ENCODE measurements around the gene APBA2. TPM values are rescaled to one million over a fixed set of nuclear protein-coding genes. Genes with fewer than 3 reads are reported as not detected.

Gene APBA2
- total and polyA plus RNA-seq, 7 donors: 0.06 to 0.36 (median 0.08) TPM; not detected in 2

- 87 to 91% (median 89%) methylated on average over 10 of the region's 10 CpGs for WGBS, 3 donors
- ATAC-seq: no peak
- no peaks in the 10 kb centered on the region for H3K4me1 ChIP-seq
- no peak for TF ChIP-seq CTCF (IDR thresholded peaks at IDR 0.05)
- intact Hi-C loops (cut with DNase I): loop anchor here in 1 of 2 donors (10.0 kb wide), 1 partner anchor 131 kb away; no protein-coding TSS in a partner anchor
- H3K9me3 ChIP-seq: no peaks in the 10 kb centered on the region
- H3K27ac ChIP-seq: no peak overlapping the region
- no peak for DNase-seq
- peaks cover 0 to 22% (median 9%) of the 10 kb centered on the region in 3 donors for H3K27me3 ChIP-seq (ENCODE audit: insufficient read depth in 3 of 3, low read length in 2 of 3)
- no peak overlapping the region for H3K4me3 ChIP-seq
- no peaks in the 10 kb centered on the region for H3K36me3 ChIP-seq (ENCODE audit: insufficient read depth in 1 of 2, low read depth in 1 of 2)
Observed at GRCh38 chr15:29143909-29144635, 258.3 kb downstream of the APBA2 start.

DNA sequence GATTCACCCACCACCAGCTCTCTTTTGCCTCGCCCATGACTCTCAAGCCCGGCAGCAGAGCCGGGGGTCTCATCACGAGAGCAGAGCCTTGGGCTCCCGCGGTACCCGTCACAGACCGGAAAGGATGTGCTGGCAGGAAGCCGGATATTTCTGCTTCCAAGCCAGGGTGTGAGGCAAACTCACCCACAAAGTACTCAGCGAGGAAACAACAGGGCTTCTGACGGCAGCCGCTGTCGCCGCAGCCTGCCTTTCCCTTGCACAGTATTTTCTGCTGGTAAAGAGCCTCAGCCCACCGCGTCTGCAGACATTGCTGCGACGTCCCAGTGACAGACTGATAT, 263.9 kb downstream of the APBA2 start:
- DNase-seq (no peak), ATAC-seq (no peak)
- Histone ChIP-seq H3K36me3 (ENCODE audit: insufficient read depth in 1 of 2, low read depth in 1 of 2) (no peaks in the 10 kb centered on the region), H3K4me3 (no peak overlapping the region), H3K27me3 (ENCODE audit: insufficient read depth in 3 of 3, low read length in 2 of 3) (peaks cover 0 to 3% (median 0%) of the 10 kb centered on the region in 3 donors), H3K4me1 (no peaks in the 10 kb centered on the region), H3K27ac (no peak overlapping the region), H3K9me3 (peaks cover 4% of the 10 kb centered on the region)
- WGBS, 3 donors: 79 to 87% (median 83%) methylated on average over 18 of the region's 18 CpGs
- TF ChIP-seq CTCF (IDR thresholded peaks at IDR 0.05): no peak
- intact Hi-C loops (cut with DNase I): loop anchor here in 1 of 2 donors (10.0 kb wide), 1 partner anchor 125 kb away; no protein-coding TSS in a partner anchor

DNA sequence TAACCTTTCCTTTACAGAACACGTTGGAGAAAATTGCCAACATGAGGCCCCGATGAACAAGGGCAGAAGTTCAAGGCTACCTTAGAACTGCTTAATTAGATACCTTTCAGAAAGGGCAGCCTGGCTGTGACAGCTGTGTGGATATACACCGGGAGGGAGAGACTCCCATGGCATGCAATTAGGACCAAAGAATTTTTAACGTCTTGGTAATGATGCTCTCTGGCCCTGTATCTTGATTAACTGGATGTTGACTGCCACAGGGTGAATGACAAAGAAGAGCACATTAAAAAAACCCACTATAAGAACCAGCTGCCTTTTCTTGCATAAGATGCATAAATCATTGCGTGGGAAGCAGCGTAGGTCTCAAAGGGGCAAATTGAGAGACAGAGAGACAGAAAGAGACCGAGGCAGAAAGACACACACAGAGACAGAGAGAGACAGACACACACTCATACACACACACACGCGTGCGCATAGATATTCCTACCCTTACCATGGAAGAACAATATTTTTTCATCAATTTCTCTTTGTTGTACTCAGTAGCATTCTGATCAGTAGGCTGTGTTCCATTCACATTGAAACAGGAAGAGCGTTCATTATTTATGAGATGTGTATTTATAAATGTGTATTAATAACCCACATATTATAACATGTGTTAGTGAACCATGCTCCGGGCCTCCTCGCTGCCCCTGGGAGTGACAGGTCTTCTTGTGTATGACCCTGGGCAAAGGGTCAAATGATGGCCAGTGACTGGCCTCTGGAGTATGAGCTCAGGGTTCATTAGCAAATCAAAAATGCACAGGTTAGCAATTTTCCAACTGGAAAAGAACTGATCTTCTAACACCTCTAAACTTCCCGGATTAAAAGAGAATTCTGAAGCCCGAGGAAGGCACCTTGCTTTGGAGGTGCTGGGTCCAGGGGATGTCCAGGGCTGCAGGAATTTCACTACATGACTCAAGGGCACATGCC, 265.0 kb downstream of the APBA2 start:
- ATAC-seq: no peak

GRCh38 chr15:29151484-29151857, 265.7 kb downstream of the APBA2 start:
- no peak for DNase-seq
- 87 to 94% (median 92%) methylated on average over 14 of the region's 14 CpGs for WGBS, 3 donors
- no peak for TF ChIP-seq CTCF (IDR thresholded peaks at IDR 0.05)

More for the DNA sequence above, 265.0 kb downstream of the APBA2 start:
- DNase-seq: no peak
- no peaks in the 10 kb centered on the region for H3K4me1 ChIP-seq
- no peak for TF ChIP-seq CTCF (IDR thresholded peaks at IDR 0.05)
- WGBS, 3 donors: 71 to 72% (median 72%) methylated on average over 15 of the region's 15 CpGs
- intact Hi-C loops (cut with DNase I): no loop called here
- H3K27ac ChIP-seq: no peak overlapping the region
- no peak overlapping the region for H3K4me3 ChIP-seq
- H3K36me3 ChIP-seq (ENCODE audit: insufficient read depth in 1 of 2, low read depth in 1 of 2): no peaks in the 10 kb centered on the region
- peaks cover 4% of the 10 kb centered on the region for H3K9me3 ChIP-seq
- peaks cover 0 to 3% (median 0%) of the 10 kb centered on the region in 3 donors for H3K27me3 ChIP-seq (ENCODE audit: insufficient read depth in 3 of 3, low read length in 2 of 3)

More at GRCh38 chr15:29151484-29151857, 265.7 kb downstream of the APBA2 start:
- peaks cover 4% of the 10 kb centered on the region for H3K9me3 ChIP-seq
- no peaks in the 10 kb centered on the region for H3K4me1 ChIP-seq
- intact Hi-C loops (cut with DNase I): no loop called here
- no peak overlapping the region for H3K4me3 ChIP-seq
- H3K27ac ChIP-seq: no peak overlapping the region
- H3K36me3 ChIP-seq (ENCODE audit: insufficient read depth in 1 of 2, low read depth in 1 of 2): no peaks in the 10 kb centered on the region
- H3K27me3 ChIP-seq (ENCODE audit: insufficient read depth in 3 of 3, low read length in 2 of 3): peaks cover 0 to 3% (median 0%) of the 10 kb centered on the region in 3 donors
- ATAC-seq: no peak

Data from psoas muscle (tissue), 8 donors.